GM21360 (cell line): Measurements from ENCODE around the gene CALM3.
A peak's percentile ranks its signal among the peaks of the same experiment; 100 is the strongest.
"Not testable (repeated sequence)": the region's sequence is repeated elsewhere in the genome, so short reads cannot be mapped to it uniquely, and the experiment has no call there.

Experiments
- ATAC-seq: cut with Tn5 transposase; IDR thresholded peaks from one replicate; pipeline ENCODE4 v1.9.1; 2021; ENCODE audit warnings: mild to moderate bottlenecking, moderate library complexity; ENCODE audit not compliant: unreplicated experiment

The CALM3 gene

DNA sequence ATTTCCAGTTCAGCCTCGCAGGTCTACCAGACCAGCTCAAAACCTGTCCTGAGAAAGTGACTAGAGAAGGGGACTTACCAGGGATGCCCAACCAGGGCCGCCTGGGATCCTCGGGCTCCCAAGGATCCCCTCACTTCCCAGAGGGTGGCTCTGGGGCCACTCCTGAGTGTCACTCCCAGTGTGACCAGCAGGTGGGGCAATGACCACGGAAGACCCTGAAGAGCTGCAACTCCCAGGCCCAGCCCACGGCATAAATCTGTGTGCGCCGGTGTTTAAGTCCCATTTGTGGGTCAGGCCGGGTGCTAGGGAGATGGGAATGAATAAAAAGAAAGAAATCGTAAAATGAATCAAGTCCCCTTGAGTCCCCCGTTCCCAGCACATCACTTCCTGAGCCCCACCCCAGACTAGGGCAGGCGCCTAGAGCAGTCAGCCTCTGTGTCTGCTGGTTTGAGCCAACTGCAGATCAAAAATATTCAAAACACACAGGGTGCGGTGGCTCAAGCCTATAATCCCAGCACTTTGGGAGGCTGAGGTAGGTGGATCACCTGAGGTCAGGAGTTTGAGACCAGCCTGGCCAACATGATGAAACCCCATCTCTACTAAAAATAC, 13.1 kb downstream of the CALM3 start:
- no peak for ATAC-seq

DNA sequence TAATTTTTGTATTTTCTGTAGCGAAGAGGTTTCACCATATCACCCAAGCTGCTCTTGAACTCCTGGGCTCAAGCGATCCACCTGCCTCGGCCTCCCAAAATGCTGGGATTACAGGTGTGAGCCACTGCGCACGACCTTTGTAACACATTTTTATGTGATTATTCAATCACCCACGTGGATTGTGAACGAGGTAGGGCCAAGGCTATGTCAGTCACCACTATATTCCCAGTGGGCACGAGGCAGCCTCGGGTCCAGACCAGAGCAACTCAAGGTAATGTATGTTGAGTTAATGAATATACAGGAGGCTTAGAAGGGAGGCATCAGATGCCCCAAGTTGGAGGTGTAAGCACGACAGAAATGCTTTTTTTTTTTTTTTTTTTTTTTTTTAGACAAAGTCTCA, 14.8 kb downstream of the CALM3 start:
- ATAC-seq = no peak

DNA sequence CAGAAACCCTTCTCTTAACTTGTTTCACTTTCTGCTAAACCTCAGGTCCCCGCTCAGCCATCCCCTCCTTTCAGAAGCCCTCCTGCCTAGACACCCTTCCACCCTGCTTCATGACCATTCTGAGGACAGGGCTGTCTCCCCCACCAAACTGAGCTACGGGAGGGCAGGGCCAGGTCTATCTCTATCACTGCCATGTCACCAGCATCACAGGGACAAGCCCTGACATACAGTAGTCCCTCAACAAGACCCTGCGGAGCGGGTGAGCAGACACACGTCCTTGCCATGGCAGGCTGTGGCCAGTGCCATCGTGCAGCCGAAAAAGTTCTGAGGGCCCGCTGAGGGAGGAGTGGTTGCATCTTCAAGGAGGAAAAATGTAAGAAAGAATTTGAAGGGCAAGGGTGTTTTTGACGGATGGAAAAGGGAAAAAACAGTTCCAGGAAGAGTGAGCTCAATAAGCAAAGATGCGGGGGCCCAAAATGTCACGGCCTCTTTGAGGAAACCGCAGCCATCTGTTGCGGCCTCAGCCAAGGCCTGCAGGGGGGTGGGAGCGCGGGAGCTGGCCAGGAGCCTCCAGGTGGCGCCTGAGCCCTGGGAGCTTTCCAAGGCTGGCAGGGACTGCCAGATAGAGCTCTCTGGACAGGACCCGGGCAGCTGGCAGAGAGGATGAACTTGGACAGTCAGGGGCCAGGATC, 15.6 kb downstream of the CALM3 start:
- ATAC-seq = no peak

DNA sequence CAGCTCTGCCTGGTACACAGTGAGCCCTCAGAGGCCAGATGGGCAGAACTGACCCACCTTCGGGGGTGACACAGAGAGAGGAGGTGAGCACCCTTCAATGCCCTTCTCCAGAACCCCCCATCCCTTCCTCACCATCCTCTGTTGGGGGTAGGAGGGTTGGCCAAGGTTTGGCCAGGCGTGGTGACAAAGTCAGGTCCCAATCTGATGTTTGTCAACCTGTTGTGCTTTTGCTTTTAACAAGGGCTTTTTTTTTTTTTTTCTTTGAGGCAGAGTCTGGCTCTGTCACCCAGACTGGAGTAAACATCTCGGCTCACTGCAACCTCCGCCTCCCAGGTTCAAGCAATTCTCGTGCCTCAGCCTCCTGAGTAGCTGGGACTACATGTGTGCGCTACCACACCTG, 16.5 kb downstream of the CALM3 start:
- no peak for ATAC-seq

DNA sequence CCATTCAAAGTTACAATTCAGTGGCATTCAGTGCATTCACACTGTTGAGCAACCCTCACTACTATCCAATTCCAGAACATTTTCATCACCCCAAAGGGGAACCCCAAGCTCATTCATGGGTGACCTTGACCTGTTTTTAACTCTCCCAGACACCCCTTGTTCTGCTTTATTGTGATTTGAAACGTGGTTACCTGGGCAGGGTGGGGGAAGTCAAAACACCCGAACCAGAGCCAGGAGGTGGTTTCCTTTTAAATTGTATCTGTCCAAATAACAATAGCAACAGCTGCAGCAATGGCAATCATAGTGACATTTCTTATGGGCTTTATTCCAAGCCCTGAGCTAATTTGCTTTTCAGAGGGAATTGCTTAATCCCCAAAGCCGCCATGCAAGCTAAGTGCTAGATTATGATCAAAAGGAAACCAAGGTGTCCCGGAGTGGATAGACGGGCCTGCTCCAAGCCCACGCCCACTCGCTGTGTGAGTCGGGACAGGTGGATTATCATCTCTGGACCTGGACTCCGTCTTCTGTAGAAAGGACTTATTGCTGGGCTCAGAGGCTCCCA, 17.6 kb downstream of the CALM3 start:
- no peak for ATAC-seq

DNA sequence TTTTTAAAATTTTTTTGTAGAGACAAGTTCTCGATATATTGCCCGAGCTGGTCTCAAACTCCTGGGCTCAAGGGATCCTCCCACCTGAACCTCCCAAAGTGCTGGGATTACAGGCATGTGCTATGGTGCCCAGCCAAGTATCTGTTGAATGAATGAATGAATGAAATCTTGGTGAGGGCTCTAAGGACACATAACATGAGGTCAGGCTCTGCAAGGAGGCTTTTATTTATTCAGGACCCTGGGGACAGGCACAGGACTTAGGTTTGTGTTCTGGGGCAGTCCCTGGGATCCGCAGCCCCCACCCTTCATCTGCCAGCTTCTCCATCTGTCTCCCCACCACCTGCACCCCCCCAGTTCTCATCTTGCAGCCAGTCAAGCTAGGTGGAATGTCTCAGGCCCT, 19.1 kb downstream of the CALM3 start:
- ATAC-seq = no peak

DNA sequence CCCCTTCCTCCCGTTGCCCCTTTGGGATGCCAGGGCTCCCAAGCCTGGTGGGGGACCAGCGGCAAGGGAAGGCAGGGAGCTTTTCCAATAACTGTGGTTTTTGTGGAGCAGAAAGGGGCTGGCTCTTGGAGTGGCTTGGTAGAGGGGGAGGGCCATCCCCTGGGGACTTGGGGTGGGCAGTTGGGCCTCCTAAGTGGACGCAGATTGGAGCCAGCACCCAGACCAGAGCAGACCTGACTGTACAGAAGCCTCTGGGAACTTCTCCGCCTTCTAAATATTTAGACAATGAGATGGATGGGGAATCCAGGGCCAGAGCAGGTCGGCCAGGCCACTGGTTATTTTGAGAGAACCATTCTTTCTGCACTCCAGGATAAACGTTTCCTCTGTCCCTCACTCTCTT, 19.6 kb downstream of the CALM3 start:
- ATAC-seq = no peak

DNA sequence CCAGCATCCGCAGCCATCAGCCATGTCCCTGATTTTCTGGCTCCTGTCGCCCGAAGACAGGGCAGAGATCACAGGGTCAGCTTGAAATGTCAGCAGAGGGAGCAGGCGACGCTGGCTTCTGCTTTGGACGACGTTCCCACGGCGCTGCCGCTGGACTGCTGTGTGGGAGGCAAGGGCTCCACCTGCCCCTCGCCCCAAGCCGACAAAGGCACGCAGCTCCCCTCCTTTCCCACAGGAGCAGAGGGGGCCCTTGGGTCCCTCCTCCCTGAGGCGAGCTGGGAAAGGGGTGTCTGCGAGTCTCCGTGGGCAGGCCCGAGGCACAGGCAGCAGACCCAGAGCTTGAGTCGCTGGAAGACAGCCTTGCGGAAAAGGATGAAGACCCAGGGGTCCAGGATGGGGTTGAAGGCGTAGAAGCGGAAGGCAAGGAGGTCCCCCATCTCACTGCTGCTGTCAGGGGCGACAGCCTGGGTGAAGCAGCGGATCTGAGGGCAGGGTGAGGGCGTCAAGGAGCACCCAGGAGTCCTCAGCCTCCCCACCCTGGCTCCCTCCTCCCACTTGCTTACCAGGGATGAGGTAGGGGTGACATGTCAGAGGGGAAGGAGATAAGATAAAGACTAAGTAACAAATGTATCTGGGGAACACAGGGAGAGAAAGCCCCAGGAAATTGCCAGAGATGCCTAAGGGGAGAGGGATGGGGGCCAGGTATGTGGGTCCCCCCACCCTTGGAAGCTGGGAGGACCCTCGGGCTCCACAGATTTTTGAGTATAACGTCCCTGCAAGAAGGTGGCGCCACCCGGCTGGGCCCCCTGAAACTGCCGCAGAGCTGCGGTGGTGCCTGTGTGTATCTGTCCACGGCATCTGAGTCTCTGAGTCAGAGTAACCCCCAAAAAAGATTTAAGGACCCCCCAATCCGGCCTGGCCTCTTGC, 20.3 kb downstream of the CALM3 start:
- ATAC-seq = no peak

DNA sequence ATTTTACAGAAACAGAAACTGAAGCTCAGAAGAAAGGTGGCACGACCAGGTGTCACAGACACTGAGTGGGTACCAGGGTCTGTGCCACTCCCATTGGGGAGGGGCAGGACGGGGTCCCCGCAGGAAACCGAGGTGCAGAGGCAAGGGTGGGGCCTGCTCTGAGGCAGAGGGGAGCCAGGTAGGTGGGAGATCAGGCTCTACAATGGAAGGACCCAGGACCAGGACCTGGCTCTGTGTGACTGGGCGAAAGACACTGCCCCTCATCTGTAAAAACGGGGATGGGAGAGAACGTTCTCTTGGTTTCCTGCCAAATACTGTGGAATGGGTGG, 21.0 kb downstream of the CALM3 start:
- no peak for ATAC-seq

DNA sequence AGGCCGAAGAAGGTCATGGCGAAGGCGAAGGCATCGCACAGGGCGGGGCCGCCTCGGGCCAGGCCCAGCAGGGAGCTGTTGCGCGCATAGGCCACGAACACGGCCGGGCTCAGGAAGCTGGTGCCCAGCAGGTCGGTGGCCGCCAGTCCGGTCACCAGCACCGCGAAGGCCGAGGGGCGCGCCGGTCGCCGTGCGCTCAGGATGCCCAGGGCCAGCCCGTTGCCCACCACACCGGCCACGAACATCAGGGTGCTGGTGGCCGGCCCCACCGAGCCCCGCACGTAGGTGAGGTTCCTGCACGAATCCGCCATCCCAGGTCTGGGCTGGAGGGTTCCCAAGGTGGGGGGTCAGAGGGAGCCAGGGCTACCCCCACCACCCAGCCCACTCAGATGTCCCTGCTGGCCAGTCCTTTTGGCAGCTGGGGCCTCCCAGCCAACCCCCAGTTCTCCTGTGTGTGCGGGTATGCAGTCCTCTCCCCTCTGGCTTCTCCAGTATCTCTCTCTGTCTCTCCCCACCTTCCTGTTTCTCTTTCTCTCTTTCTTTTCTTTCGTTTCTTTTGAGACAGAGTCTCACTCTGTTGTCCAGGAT, 22.9 kb downstream of the CALM3 start:
- no peak for ATAC-seq

DNA sequence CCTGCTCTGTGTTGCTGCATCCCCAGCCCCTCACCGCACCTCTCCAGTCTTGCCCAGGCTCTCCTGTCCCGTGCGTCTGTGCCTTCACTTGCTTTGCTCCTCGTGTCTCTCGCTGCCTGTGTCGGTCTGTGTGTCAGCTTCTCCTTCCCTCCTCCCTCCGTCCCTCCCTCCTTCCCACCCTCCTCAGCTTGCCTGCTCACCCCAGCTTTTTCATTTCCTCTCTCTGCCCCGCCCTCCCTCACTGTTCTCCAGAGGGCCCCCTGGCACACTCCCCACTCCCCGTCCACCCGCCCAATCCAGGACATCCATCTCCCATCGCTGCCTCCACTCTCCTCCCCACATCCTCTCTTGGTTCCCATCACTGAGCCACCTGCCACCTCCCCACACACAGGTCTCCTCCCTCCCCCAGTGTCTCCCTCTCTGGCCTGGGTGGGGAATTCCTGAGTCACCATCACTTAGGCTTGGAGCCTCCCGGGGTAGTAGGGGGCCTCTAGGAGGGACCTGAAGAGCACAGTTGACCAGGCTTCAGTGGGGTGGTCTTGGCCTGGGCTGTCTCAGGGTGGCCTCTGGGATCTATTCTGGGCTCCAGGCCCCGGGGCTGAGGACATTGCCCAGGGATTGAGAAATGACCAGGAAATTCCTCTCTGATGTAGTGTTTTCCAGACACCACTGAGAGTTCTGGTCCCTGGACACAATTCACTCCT, 24.0 kb downstream of the CALM3 start, which contains the start of gene PTGIR:
Gene PTGIR (minus strand): TSS at position 132 of the 704 bp plus-strand sequence. CDS start 864 bp downstream, outside the sequence.
- no peak for ATAC-seq

DNA sequence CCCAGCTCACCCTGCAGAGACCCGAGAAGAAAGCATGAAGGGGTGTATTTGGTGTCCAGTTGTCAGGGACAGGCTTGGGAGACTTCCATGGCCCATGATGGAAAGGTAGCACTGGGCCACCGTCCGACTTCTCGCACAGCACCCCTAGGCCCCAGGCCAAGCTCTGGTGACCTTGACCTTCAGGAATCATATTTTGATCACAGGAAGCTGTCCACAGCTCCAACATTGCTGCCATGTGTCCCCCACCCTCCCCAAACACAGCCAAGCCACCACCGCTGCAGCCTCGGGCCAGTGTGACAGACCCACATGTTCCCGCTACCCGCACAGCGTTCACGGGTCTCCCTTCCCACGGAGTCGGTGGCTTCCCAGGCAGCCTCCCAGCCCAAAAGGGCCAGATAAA, 24.6 kb downstream of the CALM3 start:
- no peak for ATAC-seq

DNA sequence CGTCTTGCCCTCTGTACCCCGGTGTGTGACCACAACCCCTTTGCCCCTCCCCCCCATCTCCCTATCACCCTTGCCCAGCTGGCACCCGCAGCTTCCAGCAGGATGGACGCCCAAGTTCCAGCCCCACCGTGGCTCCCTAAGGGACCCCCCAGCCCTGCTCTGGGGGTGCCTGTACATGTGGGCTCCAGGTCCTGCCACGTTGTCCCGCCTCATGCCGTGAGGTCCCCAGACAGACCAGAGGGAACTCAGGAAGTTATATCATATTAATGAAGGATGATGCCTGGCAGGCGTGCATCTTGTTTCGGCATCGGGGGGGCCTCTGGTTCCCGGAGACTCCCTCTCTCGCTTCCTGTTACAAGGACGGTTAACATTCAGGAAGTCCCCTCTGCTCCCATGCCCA, 25.3 kb downstream of the CALM3 start:
- no peak for ATAC-seq

DNA sequence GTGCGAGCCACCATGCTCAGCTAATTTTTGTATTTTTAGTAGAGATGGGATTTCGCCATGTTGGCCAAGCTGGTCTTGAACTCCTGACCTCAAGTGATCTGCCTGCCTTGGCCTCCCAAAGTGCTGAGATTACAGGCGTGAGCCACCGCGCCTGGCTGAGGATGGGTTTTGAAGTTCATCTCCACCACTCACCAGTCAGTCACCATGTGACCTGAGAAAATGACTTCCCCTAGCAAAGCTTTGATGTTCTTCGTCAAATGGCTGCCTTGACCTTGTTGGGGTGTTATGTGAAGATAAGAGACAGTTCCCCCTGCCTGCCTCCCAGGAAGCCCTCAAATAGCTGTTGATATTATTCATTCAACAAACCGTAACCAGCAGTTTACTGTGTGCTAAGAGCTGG, 27.8 kb downstream of the CALM3 start:
- ATAC-seq = not testable (repeated sequence)

DNA sequence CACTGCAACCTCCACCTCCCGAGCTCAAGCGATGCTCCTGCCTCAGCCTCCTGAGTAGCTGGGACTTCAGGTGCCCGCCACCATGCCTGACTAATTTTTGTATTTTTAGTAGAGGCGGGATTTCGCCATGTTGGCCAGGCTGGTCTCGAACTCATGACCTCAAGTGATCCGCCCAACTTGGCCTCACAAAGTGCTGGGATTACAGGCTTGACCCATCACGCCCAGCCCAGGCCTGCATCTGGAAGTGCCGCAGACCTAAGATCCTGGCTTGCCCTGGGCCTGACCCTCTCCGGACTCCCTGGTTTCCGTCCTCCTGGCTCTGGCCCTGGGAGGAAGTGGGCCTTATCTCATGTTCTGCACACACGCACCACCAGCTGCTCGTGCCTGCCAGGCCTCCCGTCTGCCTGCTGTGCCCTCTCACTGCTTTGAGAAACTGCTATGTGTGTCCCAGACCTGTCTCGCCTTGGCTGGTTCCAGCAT, 28.5 kb downstream of the CALM3 start:
- no peak for ATAC-seq

DNA sequence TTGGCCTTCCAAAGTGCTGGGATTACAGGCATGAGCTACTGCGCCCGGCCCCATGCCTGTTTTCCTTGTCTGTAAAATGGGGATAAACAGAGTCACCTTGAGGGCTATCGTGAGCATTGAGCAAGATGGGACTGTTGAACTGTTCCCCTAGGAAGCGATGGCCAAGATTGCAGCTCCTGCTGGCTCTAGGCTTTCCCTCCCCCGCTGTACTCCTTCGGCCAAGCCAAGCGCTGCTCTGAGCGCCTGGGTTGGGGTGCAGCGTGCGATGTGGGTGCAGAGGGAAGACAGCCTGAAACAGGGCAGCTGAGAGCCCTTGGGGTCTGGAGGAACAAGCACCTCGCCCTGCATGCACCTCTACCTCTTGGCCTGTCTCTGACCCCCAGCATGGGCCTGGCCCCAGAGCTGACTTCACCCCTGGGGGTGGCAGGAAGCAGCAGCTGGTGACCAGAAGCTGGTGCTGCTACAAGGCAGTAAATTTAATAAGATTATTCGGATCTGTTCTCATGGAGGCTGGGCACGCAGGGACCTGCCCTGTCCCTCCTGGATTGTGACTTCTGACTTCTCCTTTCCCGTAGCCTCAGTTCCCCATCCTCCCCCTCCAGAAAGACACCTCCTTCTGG, 29.6 kb downstream of the CALM3 start:
- no peak for ATAC-seq

DNA sequence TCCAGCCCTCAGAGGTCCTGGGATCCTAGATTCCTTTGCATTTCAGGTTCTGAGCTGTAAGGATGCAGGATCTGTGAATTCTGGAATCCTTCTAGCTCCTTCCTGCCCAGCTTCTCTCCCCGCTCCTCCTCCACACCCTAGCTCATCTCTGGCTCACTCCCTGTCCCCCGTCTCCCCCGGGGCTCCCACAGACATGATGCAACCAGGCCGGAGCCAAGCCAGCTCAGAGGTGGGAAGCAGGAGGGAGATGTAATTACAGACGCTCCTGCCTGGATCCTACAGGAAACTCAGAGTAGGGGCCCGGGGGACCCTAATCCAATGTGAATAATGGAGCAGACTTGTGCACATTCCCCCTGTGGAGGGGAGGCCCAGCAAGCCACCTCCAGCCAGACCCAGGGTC, 30.4 kb downstream of the CALM3 start:
- ATAC-seq = no peak

DNA sequence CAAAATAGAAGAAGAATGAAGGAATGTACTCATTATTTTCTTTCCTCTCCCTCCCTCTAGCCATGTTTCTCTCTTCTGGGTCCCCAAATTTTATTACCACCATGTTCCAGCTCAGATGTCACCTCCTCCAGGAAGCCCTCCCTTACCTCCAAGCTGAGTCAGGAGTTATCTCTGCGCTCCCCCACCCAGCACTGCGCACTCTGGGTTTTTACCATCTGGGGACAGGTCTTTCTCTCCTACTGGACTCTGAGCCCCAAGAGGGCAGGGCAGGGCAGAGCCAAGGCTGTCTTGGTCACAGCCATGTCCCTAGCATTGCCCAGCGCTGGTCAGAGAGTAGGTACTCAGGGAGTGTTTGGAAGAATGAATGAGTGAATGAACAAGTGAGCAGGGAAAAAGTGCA, 32.0 kb downstream of the CALM3 start:
- ATAC-seq = no peak

DNA sequence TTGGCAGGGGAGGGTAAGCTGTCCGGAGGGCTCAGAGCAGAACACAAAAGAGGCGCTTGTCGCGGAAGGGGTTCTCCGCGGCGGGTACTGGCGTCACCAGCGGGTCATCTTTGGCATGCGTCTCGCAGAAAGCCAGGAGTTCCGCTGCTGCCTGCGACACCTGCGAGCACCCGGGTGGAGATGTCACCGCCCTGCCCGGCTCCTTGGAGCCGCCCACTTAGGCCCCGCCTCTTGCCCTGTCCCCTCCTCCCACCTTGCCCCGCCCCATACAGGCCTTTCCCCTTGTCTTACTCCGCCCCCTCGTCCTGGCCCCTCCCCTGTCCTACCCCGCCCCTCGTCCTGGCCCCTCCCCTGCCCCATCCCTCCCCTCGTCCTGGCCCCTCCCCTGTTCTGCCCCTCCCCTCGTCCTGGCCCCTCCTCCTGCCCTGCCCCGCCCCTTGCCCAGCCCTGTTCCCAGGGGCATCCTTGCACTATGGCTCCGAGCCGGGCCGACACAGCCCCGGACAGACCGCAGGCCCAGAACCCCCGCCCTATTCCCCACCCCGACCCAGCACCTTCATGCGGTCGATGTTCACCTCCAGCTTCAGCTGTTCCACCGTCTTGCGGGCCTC, 33.0 kb downstream of the CALM3 start:
- peak; percentile 37 for ATAC-seq
